SU-DHL-6 (cell line): Measurements from ENCODE around the gene CADPS.

Experiments used
- H2AFZ ChIP-seq: fragments of 200-600 bp; sonication (generic); 2 replicates; pipeline ENCODE4 v1.6.1; 2014; ENCODE audit warnings: low read depth, mild to moderate bottlenecking, moderate library complexity, mixed read lengths, antibody characterized with exemption, low read length; ENCODE audit not compliant: severe bottlenecking
- H3F3A ChIP-seq: fragments of 200-600 bp; shearing (Covaris generic); 2 replicates; pipeline ENCODE4 v1.6.0; 2016; ENCODE audit warnings: antibody characterized with exemption, mild to moderate bottlenecking; ENCODE audit not compliant: insufficient read depth
- H3K27ac ChIP-seq: fragments of 200-600 bp; sonication (generic); 2 replicates; pipeline ENCODE4 v1.5.1; 2016; ENCODE audit warnings: low read depth, mild to moderate bottlenecking, low read length, moderate library complexity, mixed read lengths
- H3K27me3 ChIP-seq: fragments of 200-600 bp; sonication (generic), shearing (Covaris generic); 2 replicates; pipeline ENCODE4 v1.6.0; 2014; ENCODE audit warnings: mild to moderate bottlenecking, low read length
- H3K36me3 ChIP-seq: fragments of 200-600 bp; sonication (generic); 2 replicates; pipeline ENCODE4 v1.6.1; 2014; ENCODE audit warnings: mild to moderate bottlenecking, low read length, mixed read lengths
- H3K4me2 ChIP-seq: fragments of 300-600, 200-600 bp; shearing (Covaris generic), sonication (generic); 2 replicates; pipeline ENCODE4 v1.6.0; 2014; ENCODE audit warnings: low read length, low read depth, mild to moderate bottlenecking; ENCODE audit not compliant: poor library complexity, severe bottlenecking
- H3K4me3 ChIP-seq: fragments of 200-600 bp; sonication (generic); 2 replicates; pipeline ENCODE4 v1.5.1; 2014; ENCODE audit warnings: antibody characterized with exemption, low read length, mild to moderate bottlenecking, mixed read lengths; ENCODE audit not compliant: insufficient read depth, poor library complexity, severe bottlenecking
- H3K79me2 ChIP-seq: fragments of 200-600 bp; sonication (generic); 2 replicates; pipeline ENCODE4 v1.6.1; 2014; ENCODE audit warnings: mild to moderate bottlenecking, low read length, moderate library complexity; ENCODE audit not compliant: insufficient read depth
- H3K9ac ChIP-seq: fragments of 200-600 bp; sonication (generic); 2 replicates; pipeline ENCODE4 v1.7.0; 2014; ENCODE audit warnings: mild to moderate bottlenecking, low read length
- H3K9me2 ChIP-seq: fragments of 200-600 bp; sonication (generic); replicated peaks from 2 replicates; pipeline ENCODE4 v1.6.1; 2014; ENCODE audit warnings: low read length; ENCODE audit not compliant: insufficient read depth
- H3K9me3 ChIP-seq: fragments of 200-600 bp; sonication (generic); 2 replicates; pipeline ENCODE4 v1.6.1; 2014; ENCODE audit warnings: low read length, mixed read lengths; ENCODE audit not compliant: insufficient read depth
- H4K20me1 ChIP-seq: fragments of 200-600 bp; sonication (generic); 2 replicates; pipeline ENCODE4 v1.6.1; 2014; ENCODE audit warnings: low read depth, mild to moderate bottlenecking, antibody characterized with exemption, low read length, moderate library complexity, mixed read lengths
- EZH2phosphoT487 ChIP-seq: fragments of 200-600 bp; sonication (generic), shearing (Covaris generic); conservative IDR thresholded peaks from 2 replicates; pipeline ENCODE4 v1.6.1; 2018; ENCODE audit warnings: mild to moderate bottlenecking, antibody characterized with exemption, low read length, moderate library complexity, mixed read lengths
- TF ChIP-seq, protein P1 (sequence below): fragments of 200-600 bp; sonication (generic); IDR thresholded peaks from one replicate; pipeline ENCODE4 v1.5.1; 2017; ENCODE audit warnings: antibody characterized with exemption, mild to moderate bottlenecking, low read length, moderate library complexity; ENCODE audit not compliant: insufficient read depth, poor library complexity, severe bottlenecking

Gene CADPS

GRCh38 chr3:62551556-62551955 lies 323.7 kb downstream of the CADPS start:
- Histone ChIP-seq H3K9me3 (no peaks in the 10 kb centered on the region), H3F3A (no peaks in the 10 kb centered on the region), H3K27me3 (no peaks in the 10 kb centered on the region), H3K9ac (no peak overlapping the region), H2AFZ (no peak overlapping the region), H3K27ac (no peak overlapping the region), H3K9me2 (no peaks in the 10 kb centered on the region), H3K36me3 (no peaks in the 10 kb centered on the region), H4K20me1 (no peaks in the 10 kb centered on the region), H3K4me3 (no peak overlapping the region), H3K4me2 (no peak overlapping the region), H3K79me2 (no peaks in the 10 kb centered on the region)
- TF ChIP-seq, protein P1, sequence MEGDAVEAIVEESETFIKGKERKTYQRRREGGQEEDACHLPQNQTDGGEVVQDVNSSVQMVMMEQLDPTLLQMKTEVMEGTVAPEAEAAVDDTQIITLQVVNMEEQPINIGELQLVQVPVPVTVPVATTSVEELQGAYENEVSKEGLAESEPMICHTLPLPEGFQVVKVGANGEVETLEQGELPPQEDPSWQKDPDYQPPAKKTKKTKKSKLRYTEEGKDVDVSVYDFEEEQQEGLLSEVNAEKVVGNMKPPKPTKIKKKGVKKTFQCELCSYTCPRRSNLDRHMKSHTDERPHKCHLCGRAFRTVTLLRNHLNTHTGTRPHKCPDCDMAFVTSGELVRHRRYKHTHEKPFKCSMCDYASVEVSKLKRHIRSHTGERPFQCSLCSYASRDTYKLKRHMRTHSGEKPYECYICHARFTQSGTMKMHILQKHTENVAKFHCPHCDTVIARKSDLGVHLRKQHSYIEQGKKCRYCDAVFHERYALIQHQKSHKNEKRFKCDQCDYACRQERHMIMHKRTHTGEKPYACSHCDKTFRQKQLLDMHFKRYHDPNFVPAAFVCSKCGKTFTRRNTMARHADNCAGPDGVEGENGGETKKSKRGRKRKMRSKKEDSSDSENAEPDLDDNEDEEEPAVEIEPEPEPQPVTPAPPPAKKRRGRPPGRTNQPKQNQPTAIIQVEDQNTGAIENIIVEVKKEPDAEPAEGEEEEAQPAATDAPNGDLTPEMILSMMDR = no peak
- no peak for TF ChIP-seq EZH2phosphoT487

GRCh38 chr3:62550439-62550838 lies 324.8 kb downstream of the CADPS start:
- no peak for TF ChIP-seq EZH2phosphoT487
- TF ChIP-seq, protein P1 = no peak
- no peak overlapping the region for H3K27ac ChIP-seq

DNA sequence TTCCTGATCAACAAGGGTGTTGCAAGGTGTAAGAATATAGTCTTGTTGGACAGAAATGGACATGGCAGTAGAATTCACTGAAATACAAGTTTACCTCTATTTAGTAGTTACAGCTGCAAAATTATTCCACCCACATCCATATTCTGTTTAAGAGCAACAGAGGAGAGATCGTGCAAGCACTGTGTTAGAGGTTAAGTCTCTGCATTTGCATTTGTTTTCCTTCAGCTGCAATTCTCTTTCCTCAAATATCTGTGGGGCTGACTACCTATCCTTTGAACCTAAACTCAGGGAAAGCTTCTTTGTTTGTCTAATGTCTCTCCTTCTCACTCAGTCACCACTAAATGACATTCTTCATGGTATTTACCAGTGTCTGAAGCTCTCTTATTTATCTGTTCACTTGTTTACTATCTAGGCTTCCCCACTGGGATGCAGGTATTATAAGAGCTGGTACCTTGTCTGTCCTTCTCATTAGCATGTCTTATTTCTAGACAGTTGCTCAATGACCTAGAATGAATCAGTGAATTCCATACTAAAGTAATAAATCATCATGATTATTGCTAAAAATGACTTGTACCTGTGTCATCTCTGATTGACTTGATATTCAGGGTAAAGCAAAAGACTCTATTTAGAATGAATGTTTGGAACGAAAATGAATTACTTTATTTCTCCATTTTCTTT lies 326.5 kb downstream of the CADPS start:
- Histone ChIP-seq H3K9me2 (no peaks in the 10 kb centered on the region), H3K27ac (no peak overlapping the region), H3K79me2 (no peaks in the 10 kb centered on the region), H2AFZ (no peak overlapping the region), H3K4me3 (no peak overlapping the region), H3K9me3 (no peaks in the 10 kb centered on the region), H3K9ac (no peak overlapping the region), H3K36me3 (no peaks in the 10 kb centered on the region), H3K27me3 (no peaks in the 10 kb centered on the region), H3F3A (no peaks in the 10 kb centered on the region), H3K4me2 (no peak overlapping the region), H4K20me1 (no peaks in the 10 kb centered on the region)
- TF ChIP-seq, protein P1 = no peak
- no peak for TF ChIP-seq EZH2phosphoT487

More at GRCh38 chr3:62550439-62550838, 324.8 kb downstream of the CADPS start:
- Histone ChIP-seq H3K9ac (no peak overlapping the region), H3K27me3 (no peaks in the 10 kb centered on the region), H3K36me3 (no peaks in the 10 kb centered on the region), H3K9me3 (no peaks in the 10 kb centered on the region), H2AFZ (no peak overlapping the region), H3K9me2 (no peaks in the 10 kb centered on the region), H4K20me1 (no peaks in the 10 kb centered on the region), H3K4me3 (no peak overlapping the region), H3K4me2 (no peak overlapping the region), H3K79me2 (no peaks in the 10 kb centered on the region), H3F3A (no peaks in the 10 kb centered on the region)
